NB4 (cell line): Measurements from ENCODE around the gene CENPH.
"Not testable (repeated sequence)": the region's sequence is repeated elsewhere in the genome, so short reads cannot be mapped to it uniquely, and the experiment has no call there.

Experiments used
- POLR2A ChIP-seq: IDR thresholded peaks from 2 replicates; pipeline ENCODE4 v1.6.1; 2011; ENCODE audit warnings: mild to moderate bottlenecking; ENCODE audit not compliant: insufficient read length; ENCODE audit errors: extremely low read depth
- TF ChIP-seq, protein P1 (sequence below): IDR thresholded peaks from one replicate; pipeline ENCODE4 v1.5.1; 2012; ENCODE audit warnings: low read depth, low read length
- TF ChIP-seq, protein P2 (sequence below): IDR thresholded peaks from 2 replicates; pipeline ENCODE4 v1.6.1; 2011; ENCODE audit warnings: low read depth, low read length

DNA sequence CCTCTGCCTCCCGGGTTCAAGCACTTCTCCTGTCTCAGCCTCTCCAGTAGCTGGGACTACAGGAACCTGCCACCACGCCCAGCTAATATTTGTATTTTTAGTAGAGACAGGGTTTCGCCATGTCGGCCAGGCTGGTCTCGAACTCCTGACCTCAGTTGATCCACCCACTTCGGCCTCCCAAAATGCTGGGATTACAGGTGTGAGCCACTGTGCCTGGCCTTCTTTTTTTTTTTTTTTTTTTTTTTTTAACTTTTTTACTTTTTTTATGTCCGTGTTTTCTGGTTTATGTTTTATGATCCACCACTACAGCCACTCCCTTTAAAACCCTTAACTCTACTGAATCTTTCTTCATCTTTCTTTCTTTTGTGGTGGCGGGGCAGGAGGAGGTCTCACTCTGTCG, 47.4 kb downstream of the CENPH start:
- TF ChIP-seq POLR2A: not testable (repeated sequence)
- TF ChIP-seq, protein P1, sequence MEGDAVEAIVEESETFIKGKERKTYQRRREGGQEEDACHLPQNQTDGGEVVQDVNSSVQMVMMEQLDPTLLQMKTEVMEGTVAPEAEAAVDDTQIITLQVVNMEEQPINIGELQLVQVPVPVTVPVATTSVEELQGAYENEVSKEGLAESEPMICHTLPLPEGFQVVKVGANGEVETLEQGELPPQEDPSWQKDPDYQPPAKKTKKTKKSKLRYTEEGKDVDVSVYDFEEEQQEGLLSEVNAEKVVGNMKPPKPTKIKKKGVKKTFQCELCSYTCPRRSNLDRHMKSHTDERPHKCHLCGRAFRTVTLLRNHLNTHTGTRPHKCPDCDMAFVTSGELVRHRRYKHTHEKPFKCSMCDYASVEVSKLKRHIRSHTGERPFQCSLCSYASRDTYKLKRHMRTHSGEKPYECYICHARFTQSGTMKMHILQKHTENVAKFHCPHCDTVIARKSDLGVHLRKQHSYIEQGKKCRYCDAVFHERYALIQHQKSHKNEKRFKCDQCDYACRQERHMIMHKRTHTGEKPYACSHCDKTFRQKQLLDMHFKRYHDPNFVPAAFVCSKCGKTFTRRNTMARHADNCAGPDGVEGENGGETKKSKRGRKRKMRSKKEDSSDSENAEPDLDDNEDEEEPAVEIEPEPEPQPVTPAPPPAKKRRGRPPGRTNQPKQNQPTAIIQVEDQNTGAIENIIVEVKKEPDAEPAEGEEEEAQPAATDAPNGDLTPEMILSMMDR: not testable (repeated sequence)
- TF ChIP-seq, protein P2, sequence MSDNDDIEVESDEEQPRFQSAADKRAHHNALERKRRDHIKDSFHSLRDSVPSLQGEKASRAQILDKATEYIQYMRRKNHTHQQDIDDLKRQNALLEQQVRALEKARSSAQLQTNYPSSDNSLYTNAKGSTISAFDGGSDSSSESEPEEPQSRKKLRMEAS: not testable (repeated sequence)
